Mesodermal cell (in vitro differentiated cells): Measurements from ENCODE around the gene HOPX.
A peak's percentile ranks its signal among the peaks of the same experiment; 100 is the strongest.
"Not testable (repeated sequence)": the region's sequence is repeated elsewhere in the genome, so short reads cannot be mapped to it uniquely, and the experiment has no call there.

ENCODE experiments used
- H3K27ac ChIP-seq: 2 replicates; pipeline ENCODE4 v1.7.0; 2013; ENCODE audit warnings: mild to moderate bottlenecking, low read depth, low read length, moderate library complexity; ENCODE audit not compliant: severe bottlenecking
- H3K36me3 ChIP-seq: 2 replicates; pipeline ENCODE4 v1.7.1; 2013; ENCODE audit warnings: mild to moderate bottlenecking, low read length, moderate library complexity; ENCODE audit not compliant: control insufficient read depth, insufficient read depth
- H3K4me1 ChIP-seq: one replicate; pipeline ENCODE4 v1.7.1; 2013; ENCODE audit warnings: mild to moderate bottlenecking, low read length; ENCODE audit not compliant: insufficient read depth, control insufficient read depth, poor library complexity, severe bottlenecking
- H3K4me3 ChIP-seq: 2 replicates; pipeline ENCODE4 v1.7.0; 2013; ENCODE audit warnings: low read length, control low read depth, mild to moderate bottlenecking; ENCODE audit not compliant: insufficient read depth, poor library complexity, severe bottlenecking; ENCODE audit errors: extremely low read depth
- H3K9me3 ChIP-seq: 2 replicates; pipeline ENCODE4 v1.7.1; 2013; ENCODE audit warnings: mild to moderate bottlenecking, low read length, moderate library complexity; ENCODE audit not compliant: control insufficient read depth
- WGBS, 2 experiments: methylation state at CpG; one replicate each; pipeline ENCODE4 v1.1.5; 2013; ENCODE audit warnings: missing lambda C conversion rate in 2 of 2; ENCODE audit not compliant: insufficient coverage in 2 of 2; 5-methylcytosine and 5-hydroxymethylcytosine counted together

The HOPX gene

DNA sequence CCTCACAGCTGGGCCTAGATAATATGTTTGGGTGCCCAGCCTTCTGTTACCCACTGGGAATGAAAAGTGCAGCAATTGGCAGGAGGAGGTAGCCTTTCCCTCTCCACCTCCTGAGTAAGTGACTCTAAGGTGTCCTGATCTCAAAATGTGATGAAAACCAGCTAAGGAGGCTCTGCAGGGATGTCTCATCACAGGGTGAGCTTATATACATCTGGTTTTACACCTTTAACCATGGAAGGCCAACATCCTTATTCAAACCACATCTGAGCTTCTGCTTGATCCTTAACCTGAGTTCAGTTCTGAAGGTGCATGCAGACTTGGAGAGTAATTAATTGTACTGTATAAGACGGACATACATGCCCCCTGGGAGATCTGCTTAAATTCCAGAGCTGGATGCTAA is 53.7 kb downstream of the HOPX start:
- 90 to 100% methylated on average over 1 of the region's 1 CpG for WGBS, 2 experiments
- peaks cover 44% of the 10 kb centered on the region for H3K9me3 ChIP-seq

DNA sequence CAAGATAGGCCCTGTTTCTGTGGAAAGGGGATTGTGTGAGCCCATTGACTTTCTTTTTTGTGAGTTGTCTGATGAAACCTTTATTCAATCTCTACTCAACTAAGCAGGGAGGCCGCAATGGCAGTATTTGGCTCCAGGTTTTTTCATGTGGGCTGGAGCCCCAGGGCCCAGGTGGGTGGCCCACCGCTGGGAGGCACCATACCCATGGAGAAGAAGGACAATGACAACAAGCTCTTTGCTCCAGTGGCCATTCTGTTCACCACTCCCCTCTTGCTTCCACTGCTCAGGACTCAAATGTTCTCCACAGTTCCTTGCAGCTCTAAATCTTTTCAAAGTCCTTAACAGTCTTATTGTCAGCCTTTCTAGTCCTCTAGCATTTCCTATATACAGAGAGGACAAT is 54.1 kb downstream of the HOPX start:
- WGBS, 2 experiments = 77 to 90% methylated on average over 2 of the region's 2 CpGs
- H3K4me1 ChIP-seq = no peaks in the 10 kb centered on the region
- no peak overlapping the region for H3K4me3 ChIP-seq
- peaks cover 44% of the 10 kb centered on the region for H3K9me3 ChIP-seq
- no peak overlapping the region for H3K27ac ChIP-seq
- H3K36me3 ChIP-seq = no peaks in the 10 kb centered on the region

More for the DNA sequence above, 53.7 kb downstream of the HOPX start:
- H3K36me3 ChIP-seq = no peaks in the 10 kb centered on the region
- no peak overlapping the region for H3K27ac ChIP-seq
- no peak overlapping the region for H3K4me3 ChIP-seq
- H3K4me1 ChIP-seq = no peaks in the 10 kb centered on the region

DNA sequence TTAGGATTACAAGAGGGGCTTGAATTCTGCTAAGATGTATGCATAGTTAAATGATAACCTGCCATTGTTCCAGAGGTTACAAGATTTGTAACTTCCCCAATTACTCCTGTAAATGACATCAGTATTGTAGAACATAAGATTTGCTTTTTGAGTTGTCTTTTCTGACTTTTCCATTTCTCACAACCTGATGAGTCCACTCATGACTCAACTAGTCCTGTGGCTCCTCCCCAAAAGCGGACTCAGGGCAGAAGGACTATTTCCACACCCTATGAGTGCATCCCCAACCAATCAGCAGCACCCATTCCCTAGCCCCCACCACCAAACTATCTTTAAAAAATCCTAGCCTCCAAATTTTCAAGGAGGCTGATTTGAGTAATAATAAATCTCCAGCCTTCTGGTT is 54.7 kb downstream of the HOPX start:
- no peaks in the 10 kb centered on the region for H3K4me1 ChIP-seq
- no peak overlapping the region for H3K27ac ChIP-seq
- WGBS, 2 experiments = 82% methylated on average over 1 of the region's 1 CpG; no CpG with 5 or more reads in 1 of the 2 experiments
- no peak overlapping the region for H3K4me3 ChIP-seq
- H3K36me3 ChIP-seq = no peaks in the 10 kb centered on the region
- H3K9me3 ChIP-seq = peaks cover 44% of the 10 kb centered on the region

DNA sequence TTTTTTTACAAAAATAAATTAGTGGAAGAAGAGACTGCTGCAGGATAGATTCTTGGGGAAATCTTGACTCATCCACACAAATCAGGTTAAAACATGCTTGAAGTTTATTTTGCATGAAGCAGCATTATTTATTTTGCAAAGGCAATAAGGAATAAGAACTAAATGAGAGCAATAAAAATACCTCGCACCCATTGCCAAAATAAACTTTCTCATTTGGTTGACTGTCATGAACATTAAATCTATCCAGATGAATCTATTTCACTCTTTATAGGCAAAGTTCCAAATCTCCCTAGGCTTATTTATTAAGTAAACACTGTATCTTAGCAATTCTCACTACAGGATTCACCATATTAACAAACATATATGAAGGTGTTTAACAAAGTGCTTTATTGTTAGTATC is 58.9 kb downstream of the HOPX start:
- WGBS, 2 experiments = 43% methylated on average over 1 of the region's 1 CpG; no CpG with 5 or more reads in 1 of the 2 experiments
- peaks cover 47% of the 10 kb centered on the region for H3K9me3 ChIP-seq
- no peaks in the 10 kb centered on the region for H3K36me3 ChIP-seq
- no peak overlapping the region for H3K4me3 ChIP-seq
- H3K4me1 ChIP-seq = peaks cover 4% of the 10 kb centered on the region
- no peak overlapping the region for H3K27ac ChIP-seq

GRCh38 chr4:56619816-56620215 is 61.3 kb downstream of the HOPX start:
- 50 to 67% methylated on average over 1 of the region's 1 CpG for WGBS, 2 experiments
- no peak overlapping the region for H3K4me3 ChIP-seq
- H3K4me1 ChIP-seq = peaks cover 4% of the 10 kb centered on the region
- peaks cover 30% of the 10 kb centered on the region for H3K9me3 ChIP-seq
- no peaks in the 10 kb centered on the region for H3K36me3 ChIP-seq
- H3K27ac ChIP-seq = peak overlapping the region; percentile 83

- Histone ChIP-seq H3K9me3 (peaks cover 24% of the 10 kb centered on the region), H3K4me3 (no peak overlapping the region)
- WGBS, 2 experiments = no CpG with 5 or more reads among the region's 2 CpGs
Measured at GRCh38 chr4:56619160-56619559, 61.9 kb downstream of the HOPX start.

GRCh38 chr4:56618734-56619133 is 62.4 kb downstream of the HOPX start:
- 63 to 68% methylated on average over 4 of the region's 4 CpGs for WGBS, 2 experiments
- H3K27ac ChIP-seq = peak overlapping the region; percentile 83

More at GRCh38 chr4:56619160-56619559, 61.9 kb downstream of the HOPX start:
- Histone ChIP-seq H3K4me1 (peaks cover 4% of the 10 kb centered on the region), H3K27ac (peak overlapping the region; percentile 83), H3K36me3 (no peaks in the 10 kb centered on the region)

DNA sequence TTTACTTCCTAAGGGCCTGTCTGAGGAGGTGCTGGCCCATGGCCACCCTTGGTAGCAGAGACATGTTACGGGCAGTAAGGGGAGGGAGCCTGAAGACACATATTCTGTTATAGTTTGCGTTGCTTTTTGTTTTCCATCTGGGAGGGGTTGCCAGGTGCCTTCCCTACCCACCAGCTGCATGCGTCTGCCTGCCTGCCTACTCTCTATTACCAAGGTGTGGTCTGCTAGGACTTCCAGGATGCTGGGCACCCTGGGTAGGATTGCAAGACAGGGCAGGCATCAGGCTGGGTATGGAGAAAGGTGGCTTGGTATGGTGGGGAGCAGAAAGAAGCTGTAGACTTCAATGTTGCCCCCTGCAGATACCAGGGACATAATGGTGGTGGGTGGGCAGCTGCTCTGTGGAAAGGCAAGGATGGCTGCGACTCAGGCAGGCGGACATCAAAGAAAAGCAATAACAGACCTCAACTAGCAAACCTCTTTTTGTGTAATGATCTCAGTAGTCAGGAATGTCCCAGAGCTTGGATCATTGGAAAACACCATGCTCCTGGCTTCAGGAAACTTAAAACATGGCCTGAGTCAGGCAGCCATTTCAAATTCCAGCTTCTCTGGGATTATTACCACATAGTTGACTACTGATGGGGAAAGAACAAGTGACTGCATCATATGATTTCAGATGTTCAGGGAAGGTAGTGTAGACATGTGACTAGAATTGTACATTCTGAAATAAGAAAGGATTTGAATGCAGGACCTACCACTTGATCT is 67.8 kb downstream of the HOPX start:
- Histone ChIP-seq H3K9me3 (peaks cover 13% of the 10 kb centered on the region), H3K4me3 (no peak overlapping the region), H3K27ac (peak overlapping the region; percentile 87), H3K4me1 (peaks cover 20% of the 10 kb centered on the region), H3K36me3 (no peaks in the 10 kb centered on the region)
- WGBS, 2 experiments = 73 to 78% methylated on average over 4 of the region's 5 CpGs

More at GRCh38 chr4:56618734-56619133, 62.4 kb downstream of the HOPX start:
- H3K9me3 ChIP-seq = peaks cover 21% of the 10 kb centered on the region
- H3K4me3 ChIP-seq = no peak overlapping the region
- no peaks in the 10 kb centered on the region for H3K36me3 ChIP-seq
- peaks cover 8% of the 10 kb centered on the region for H3K4me1 ChIP-seq

DNA sequence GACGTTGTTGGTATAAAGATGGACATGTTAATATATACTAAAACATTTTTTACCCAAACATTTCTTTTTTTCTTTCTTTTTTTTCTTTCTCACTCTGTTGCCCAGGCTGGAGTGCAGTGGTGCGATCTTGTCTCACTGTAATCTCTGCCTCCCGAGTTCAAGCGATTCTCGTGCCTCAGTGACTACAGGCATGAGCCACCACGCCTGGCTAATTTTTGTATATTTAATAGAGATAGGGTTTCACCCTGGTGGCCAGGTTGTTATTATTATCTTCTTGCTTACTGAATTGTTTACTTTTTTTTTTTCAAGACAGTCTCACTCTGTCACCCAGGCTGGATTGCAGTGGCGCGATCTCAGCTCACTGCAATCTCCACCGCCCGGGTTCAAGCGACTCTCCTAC is 68.8 kb downstream of the HOPX start:
- H3K9me3 ChIP-seq = peaks cover 5% of the 10 kb centered on the region
- H3K36me3 ChIP-seq = no peaks in the 10 kb centered on the region
- peaks cover 20% of the 10 kb centered on the region for H3K4me1 ChIP-seq
- WGBS, 2 experiments = 99 to 100% methylated on average over 4 to 9 of the region's 11 CpGs
- no peak overlapping the region for H3K27ac ChIP-seq
- H3K4me3 ChIP-seq = no peak overlapping the region

- H3K4me3 ChIP-seq = no peak overlapping the region
- H3K36me3 ChIP-seq = no peaks in the 10 kb centered on the region
- H3K4me1 ChIP-seq = peaks cover 23% of the 10 kb centered on the region
- H3K27ac ChIP-seq = no peak overlapping the region
- WGBS, 2 experiments = 84 to 86% methylated on average over 2 of the region's 2 CpGs
- peaks cover 5% of the 10 kb centered on the region for H3K9me3 ChIP-seq
Measured at GRCh38 chr4:56611501-56611900, 69.6 kb downstream of the HOPX start.

- peaks cover 30% of the 10 kb centered on the region for H3K4me1 ChIP-seq
- not testable (repeated sequence) for H3K27ac ChIP-seq, H3K36me3 ChIP-seq, H3K9me3 ChIP-seq, H3K4me3 ChIP-seq
Measured at GRCh38 chr4:56610170-56610569, 70.9 kb downstream of the HOPX start.
